Mucosa of descending colon (tissue), 3 donors: ENCODE measurements around the gene ARHGEF10L. TPM values are rescaled to one million over a fixed set of nuclear protein-coding genes. Genes with fewer than 3 reads are reported as not detected.

ENCODE experiments used
- ATAC-seq: fragments of 200-7000 bp; cut with Tn5 transposase; one replicate; pipeline ENCODE4 v1.9.1; 2020; ENCODE audit warnings: mild to moderate bottlenecking, moderate library complexity
- DNase-seq, 3 donors: peaks; one replicate each; pipeline ENCODE4 v3.0.0-alpha.2; 2020
- H3K36me3 ChIP-seq: fragments of 200-600 bp; one replicate; pipeline ENCODE4 v1.8.0; 2021; ENCODE audit warnings: low read depth, mild to moderate bottlenecking
- H3K4me1 ChIP-seq: fragments of 200-600 bp; one replicate; pipeline ENCODE4 v1.8.0; 2021; ENCODE audit warnings: low read depth, mild to moderate bottlenecking
- H3K4me3 ChIP-seq: fragments of 200-600 bp; one replicate; pipeline ENCODE4 v1.8.0; 2021; ENCODE audit warnings: mild to moderate bottlenecking
- H3K9me3 ChIP-seq: fragments of 200-600 bp; one replicate; pipeline ENCODE4 v1.8.0; 2021; ENCODE audit warnings: mild to moderate bottlenecking
- CTCF ChIP-seq: fragments of 200-600 bp; IDR thresholded peaks from one replicate; pipeline ENCODE4 v1.8.0; 2022; ENCODE audit warnings: antibody characterized with exemption, mild to moderate bottlenecking
- intact Hi-C, 2 donors: fragments of 100-400 bp; cut with DNase I in 1 of 2; cut with micrococcal nuclease in 1 of 2; formaldehyde crosslinking; loops; one replicate each; pipeline versions ENCODE4 v1.11.0 to v1.11.1; 2022; cut with DNase I, micrococcal nuclease
- total RNA-seq, 3 donors: library from RNA; stranded (reverse); fragmentation: NEBNext Ultra II Directional in 2 of 3; extraction: Animal tissue kit (Norgen Biotek cat#: 25700) in 2 of 3; gene quantifications; one replicate each; pipeline versions ENCODE4 v1.2.1 to v1.2.4, GENCODE V29; 2021 to 2023
- donor health status: DM: no; HTN: no; CAD: no; lungs with moderate emphysema.
- donor health status: DM: no; HTN: no; CAD: no.
- donor health status: DM: no; HTN: yes; CAD: no.

Gene ARHGEF10L
- total RNA-seq, 3 donors from 2014 or later: 87.6 to 146 (median 144) TPM

GRCh38 chr1:17655169-17655568, 115.7 kb downstream of the ARHGEF10L start:
- peaks cover 14% of the 10 kb centered on the region for H3K36me3 ChIP-seq
- intact Hi-C loops: no loop called here
- no peak for TF ChIP-seq CTCF
- ATAC-seq: no peak
- H3K4me3 ChIP-seq: no peak overlapping the region
- DNase-seq: no peak
- H3K9me3 ChIP-seq: no peaks in the 10 kb centered on the region
- H3K4me1 ChIP-seq: no peaks in the 10 kb centered on the region

GRCh38 chr1:17655922-17656321, 116.4 kb downstream of the ARHGEF10L start:
- H3K9me3 ChIP-seq: no peaks in the 10 kb centered on the region
- H3K4me3 ChIP-seq: no peak overlapping the region
- TF ChIP-seq CTCF: no peak
- DNase-seq: no peak
- H3K4me1 ChIP-seq: no peaks in the 10 kb centered on the region
- intact Hi-C loops: no loop called here
- no peak for ATAC-seq
- H3K36me3 ChIP-seq: peaks cover 14% of the 10 kb centered on the region

- DNase-seq: no peak
- Histone ChIP-seq H3K9me3 (no peaks in the 10 kb centered on the region), H3K36me3 (peaks cover 14% of the 10 kb centered on the region), H3K4me1 (no peaks in the 10 kb centered on the region), H3K4me3 (no peak overlapping the region)
- intact Hi-C loops: no loop called here
- ATAC-seq: no peak
- TF ChIP-seq CTCF: no peak
These were observed 117.9 kb downstream of the ARHGEF10L start for GRCh38 chr1:17657436-17657835.

GRCh38 chr1:17658837-17659236, 119.3 kb downstream of the ARHGEF10L start:
- Histone ChIP-seq H3K4me3 (no peak overlapping the region), H3K9me3 (no peaks in the 10 kb centered on the region), H3K4me1 (no peaks in the 10 kb centered on the region), H3K36me3 (peaks cover 14% of the 10 kb centered on the region)
- peak in 1 of 3 donors; percentile 18 for DNase-seq
- no peak for TF ChIP-seq CTCF
- intact Hi-C loops: no loop called here
- peak; percentile 23 for ATAC-seq

- peaks cover 14% of the 10 kb centered on the region for H3K36me3 ChIP-seq
- H3K4me3 ChIP-seq: no peak overlapping the region
- intact Hi-C loops: loop anchor here in 1 of 2 donors (5.0 kb wide), 1 partner anchor 441 kb away; no protein-coding TSS in a partner anchor
- DNase-seq (peak in 2 of 3 donors; percentile 51 to 67), ATAC-seq (peak; percentile 58)
- no peaks in the 10 kb centered on the region for H3K4me1 ChIP-seq
- H3K9me3 ChIP-seq: no peaks in the 10 kb centered on the region
- no peak for TF ChIP-seq CTCF
These were observed 122.2 kb downstream of the ARHGEF10L start for GRCh38 chr1:17661546-17662157.
